SW480 (cell line): ENCODE results near the gene NHS.
A peak's percentile ranks its signal among the peaks of the same experiment; 100 is the strongest.
"Not testable (repeated sequence)": the region's sequence is repeated elsewhere in the genome, so short reads cannot be mapped to it uniquely, and the experiment has no call there.

Experiments
- DNase-seq: peaks from one replicate; pipeline ENCODE4 v3.0.0-alpha.2; 2016; ENCODE audit warnings: low spot score

Gene NHS

GRCh38 chrX:17496407-17496806 lies 121.4 kb downstream of the NHS start:
- DNase-seq = no peak

GRCh38 chrX:17497193-17497592 lies 122.2 kb downstream of the NHS start:
- no peak for DNase-seq

DNA sequence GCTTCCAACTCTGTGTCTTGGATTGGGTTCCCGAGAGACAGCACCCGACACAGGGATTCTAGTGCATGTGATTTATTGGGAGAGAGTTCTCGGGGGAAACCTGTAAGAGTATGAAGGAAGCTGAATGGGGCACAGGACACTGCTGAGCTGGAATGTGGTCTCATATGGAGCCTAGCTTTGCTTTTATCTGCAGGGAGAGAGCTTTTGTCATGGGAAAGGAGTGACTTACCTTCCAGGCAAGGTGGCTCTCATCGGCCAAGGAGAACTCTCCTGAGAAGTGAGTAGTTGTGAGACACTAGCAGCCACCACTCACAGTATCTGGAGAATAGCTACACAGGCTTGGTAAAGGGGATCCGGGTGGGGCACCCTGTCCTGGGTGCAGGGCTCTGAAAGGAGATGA lies 124.5 kb downstream of the NHS start:
- DNase-seq = no peak

- peak; percentile 35 for DNase-seq
Observed at GRCh38 chrX:17500145-17500579, 125.2 kb downstream of the NHS start.

DNA sequence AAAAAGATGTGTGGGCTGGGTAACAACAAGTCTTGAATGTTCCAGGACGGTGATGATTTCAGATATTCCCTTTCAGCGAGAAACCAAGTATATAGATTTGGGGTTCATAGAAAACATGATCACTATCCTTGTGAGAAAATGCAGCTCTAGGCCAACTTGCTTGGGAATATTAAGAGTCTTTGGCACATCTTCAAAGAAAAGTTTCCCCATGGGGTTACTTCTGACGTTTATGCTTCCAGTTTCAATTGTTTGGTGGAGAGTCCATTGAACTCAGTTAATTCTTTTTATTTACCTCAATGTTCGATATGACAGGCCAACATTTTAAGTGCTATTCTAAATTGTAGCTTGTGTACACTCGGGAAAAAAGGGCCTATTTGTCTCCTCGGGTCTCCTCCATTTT lies 126.7 kb downstream of the NHS start:
- no peak for DNase-seq

DNA sequence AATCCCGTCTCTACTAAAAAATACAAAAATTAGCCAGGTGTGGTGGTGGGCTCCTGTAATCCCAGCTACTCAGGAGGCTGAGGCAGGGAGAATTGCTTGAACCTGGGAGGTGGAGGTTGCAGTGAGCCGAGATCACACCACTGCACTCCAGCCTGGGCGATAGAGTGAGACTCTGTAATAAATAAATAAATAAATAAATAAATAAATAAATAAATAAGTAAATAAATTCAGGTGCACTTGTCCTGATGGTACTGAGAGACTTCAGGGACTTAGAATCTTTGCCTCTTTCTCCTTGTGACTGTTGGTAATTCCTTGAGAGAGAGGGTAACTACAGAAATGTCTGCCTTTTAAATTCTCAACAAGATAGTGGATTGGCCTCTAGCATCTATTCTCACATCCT lies 131.4 kb downstream of the NHS start:
- DNase-seq = not testable (repeated sequence)

- no peak for DNase-seq
Observed at GRCh38 chrX:17511556-17511955, 136.6 kb downstream of the NHS start.

GRCh38 chrX:17519358-17519757 lies 144.4 kb downstream of the NHS start:
- DNase-seq = no peak

- DNase-seq = no peak
Observed at GRCh38 chrX:17520016-17520615, 145.1 kb downstream of the NHS start.

DNA sequence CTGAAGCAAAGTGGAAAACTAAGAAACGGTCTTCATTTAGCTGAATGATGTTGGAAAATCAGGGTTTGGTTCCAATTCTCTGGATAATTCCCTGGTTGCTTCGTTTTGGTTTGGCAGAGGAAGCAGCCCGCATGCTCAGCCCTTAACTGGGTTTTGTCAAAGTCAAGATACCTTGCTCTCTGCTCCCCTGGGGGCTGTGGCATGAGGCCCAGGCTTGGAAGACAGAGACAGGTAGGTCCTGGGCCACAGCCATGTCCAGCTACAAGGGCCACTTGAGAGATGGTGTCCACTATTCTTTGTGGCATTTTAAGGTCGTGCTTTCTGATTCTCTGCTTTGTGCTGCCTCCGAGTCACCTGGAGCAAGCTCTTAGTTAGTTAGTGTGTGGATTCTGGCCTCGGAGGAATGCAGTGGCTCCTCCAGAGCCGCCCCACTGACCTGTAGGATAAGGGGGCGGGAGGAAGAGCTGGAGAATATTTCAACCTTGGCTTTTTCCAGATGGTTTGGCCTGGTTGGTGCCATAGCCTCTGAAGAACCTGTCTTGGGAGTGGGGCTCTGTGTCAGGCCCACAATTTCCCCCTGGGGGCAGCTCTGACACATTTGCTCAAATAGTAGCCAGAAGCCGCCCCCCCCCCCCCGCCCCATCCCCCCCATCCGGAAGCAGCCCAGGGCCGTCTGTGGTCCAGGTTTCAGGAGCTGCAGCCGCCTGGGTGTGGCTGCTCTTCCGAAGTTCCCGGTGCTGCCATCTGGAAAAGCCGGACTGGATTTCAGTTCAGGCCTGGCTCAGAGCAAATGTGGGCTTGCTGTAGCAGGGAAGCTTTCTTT lies 147.1 kb downstream of the NHS start:
- peak; percentile 62 for DNase-seq

- DNase-seq = no peak
Observed at GRCh38 chrX:17525266-17525665, 150.3 kb downstream of the NHS start.

DNA sequence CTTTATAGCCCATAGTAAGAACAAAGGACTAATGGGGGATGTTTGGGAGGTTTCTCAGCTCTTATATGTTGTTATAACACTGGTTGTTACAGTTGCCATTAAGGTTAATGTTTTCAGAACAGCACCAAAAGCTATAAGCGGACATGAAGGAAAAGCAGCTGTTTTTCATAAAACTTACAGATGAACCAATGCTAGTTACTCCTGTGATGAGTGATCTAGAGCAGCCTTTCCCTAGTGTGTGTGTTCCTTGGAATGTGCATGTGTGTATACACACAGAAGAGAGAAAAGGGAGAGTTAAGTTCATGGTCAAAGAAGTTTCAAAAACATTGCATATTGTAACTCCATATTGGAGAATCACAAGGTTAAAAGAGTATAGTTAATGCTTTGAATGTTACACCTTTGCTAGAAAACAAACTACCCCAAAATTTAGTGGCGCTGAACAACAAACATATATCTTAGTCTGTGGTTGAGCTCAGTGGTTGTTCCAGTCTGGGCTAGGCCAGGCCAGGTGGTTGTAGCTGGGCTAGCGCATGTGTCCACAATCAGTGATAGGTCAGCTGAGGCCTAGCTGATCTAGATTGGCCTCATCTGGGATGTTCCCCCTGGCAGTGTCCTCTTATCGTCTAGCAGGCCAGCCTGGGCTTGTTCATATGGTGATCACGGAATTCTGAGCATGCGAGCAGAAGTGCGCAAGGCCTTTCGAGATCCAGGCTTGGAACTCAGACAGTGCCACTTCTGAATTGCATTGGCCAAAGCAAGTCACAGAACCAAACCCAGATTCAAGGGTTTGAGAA lies 151.0 kb downstream of the NHS start:
- DNase-seq = no peak

DNA sequence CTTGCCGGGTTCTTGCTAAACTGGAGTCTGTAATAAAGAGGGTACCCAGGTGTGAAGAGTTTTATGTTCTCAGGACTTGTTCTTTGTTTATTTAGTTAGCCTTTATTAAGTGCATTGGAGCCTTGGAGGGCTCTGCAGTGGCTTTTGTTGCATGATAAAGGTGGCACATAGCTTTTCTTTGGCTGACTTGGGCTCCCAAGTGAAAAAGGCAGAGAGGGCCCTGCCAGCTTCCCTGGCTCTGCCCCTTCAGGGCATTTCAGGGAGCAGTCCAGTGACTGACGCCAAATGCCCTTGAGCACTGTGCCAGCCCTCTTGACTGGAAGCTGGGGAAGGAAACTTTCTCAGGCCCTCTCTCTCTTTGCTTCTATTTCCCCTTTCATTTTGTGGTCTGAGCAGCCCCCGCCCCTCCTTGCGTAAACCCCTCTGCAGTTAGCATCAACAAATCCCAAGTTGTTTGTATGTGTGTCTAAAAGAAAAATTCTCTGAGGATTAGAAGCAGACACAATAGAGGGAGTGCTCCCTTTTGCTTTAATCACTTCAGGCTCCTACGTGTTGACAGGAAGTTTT lies 152.2 kb downstream of the NHS start:
- DNase-seq = no peak

DNA sequence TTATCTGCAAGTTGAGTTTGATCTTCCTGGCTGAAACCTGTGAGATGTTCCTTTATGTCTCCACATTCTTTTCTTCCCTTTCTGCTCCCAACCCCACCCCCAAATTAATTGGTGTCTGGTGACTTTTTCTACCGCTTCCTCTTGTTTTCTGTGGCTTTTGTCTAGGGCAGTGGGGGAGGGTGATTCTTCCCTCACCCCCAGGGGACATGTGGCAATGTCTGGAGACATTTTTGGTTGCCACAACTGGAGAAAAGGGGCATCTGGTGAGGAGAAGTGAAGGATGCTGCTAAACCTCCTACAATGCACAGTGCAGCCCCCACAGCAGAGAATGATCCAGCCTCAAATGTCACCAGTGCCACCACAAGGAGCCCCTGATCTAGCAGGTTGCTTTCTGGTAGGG lies 152.9 kb downstream of the NHS start:
- no peak for DNase-seq

DNA sequence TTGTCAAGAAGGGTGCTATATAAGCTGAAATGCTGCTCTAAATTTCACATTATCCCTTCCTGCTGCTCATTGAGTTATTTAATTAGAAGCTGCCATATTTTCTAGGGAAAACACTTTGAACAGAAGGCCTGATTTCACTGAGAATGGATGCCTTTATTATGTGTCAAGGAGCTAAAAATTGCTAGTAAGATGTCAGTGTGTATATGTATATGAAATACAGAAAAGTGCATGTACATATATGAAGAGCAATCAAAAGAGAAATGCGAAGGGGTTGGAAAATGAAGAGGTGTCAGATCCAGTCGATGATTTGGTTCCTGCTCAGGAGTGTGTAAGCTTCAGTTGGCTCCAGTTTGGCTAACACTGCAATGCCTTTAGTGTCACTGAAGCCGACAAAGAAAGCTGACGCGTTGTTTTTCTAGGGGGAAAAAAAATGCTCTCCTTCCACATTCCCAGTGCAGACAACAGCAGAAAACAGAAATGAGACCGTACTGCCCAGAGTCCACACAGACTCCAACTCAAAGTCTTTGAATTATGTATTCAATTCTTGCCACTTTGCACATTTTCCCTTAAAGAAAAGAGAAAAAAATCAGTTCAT lies 154.2 kb downstream of the NHS start:
- no peak for DNase-seq

DNA sequence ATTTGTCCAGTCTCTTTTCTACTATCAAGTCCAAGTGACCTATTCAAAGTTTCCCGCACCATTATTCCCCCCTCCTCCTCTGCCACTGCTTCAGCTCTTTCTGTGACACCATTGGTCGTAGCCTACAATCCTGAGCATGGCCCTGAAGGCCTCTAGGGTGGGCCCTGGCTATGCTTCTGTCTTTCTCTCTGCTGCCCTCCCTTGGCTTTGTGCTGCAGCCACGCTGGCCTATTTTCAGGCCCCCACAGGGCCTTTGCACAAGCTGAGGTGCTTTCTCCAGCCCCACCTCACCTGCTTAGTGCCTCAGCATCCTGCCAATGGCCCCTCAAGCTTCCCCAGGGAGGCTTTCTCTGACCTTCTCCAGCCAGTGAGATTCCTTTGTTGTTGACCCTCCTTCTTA lies 156.5 kb downstream of the NHS start:
- peak; percentile 3 for DNase-seq

- no peak for DNase-seq
Observed at GRCh38 chrX:17535229-17535628, 160.2 kb downstream of the NHS start.

GRCh38 chrX:17537723-17538243 lies 162.8 kb downstream of the NHS start:
- DNase-seq = no peak

- no peak for DNase-seq
Observed at GRCh38 chrX:17542123-17542522, 167.1 kb downstream of the NHS start.

DNA sequence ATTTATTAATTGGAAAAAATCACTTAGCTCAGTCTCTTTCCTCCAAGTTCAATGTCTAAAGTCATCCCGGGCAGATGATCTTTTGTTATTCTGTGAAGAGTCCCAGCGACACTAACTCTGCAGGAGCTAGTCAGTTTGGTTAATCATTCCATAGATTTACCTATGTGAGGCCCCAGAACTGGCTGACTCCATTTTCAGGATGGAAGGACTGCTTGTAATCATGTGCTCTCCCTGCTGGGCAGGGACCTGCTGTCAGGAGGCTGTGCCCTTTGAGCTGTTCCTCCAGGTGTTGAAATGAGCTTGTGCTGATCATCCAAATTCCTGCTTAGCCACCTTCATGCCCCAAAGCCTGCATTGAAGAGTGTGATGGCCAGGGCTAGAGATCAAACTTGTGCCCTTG lies 169.8 kb downstream of the NHS start:
- DNase-seq = no peak

- no peak for DNase-seq
Observed at GRCh38 chrX:17546356-17546755, 171.4 kb downstream of the NHS start.

DNA sequence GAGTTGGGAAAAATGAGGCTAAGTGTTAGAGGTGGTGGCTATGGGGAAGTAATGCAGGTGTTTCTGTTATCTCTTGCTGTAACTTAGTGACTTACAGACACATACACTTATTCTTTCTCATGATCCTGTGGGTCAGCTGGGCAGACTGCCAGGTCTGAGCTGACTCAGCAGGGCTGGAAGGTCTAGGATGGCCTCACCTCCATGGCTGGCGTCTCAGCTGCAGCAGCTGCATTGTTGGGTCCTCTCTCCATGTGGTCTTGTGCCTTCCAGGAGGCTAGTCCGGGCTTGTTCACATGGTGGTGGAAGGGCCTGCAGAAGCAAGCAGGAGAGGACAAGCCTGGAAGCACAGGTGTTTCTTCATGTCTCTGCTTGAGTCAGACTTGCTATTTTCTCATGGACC lies 172.7 kb downstream of the NHS start:
- DNase-seq = peak; percentile 42
